Lower leg skin (tissue), 4 donors: ENCODE measurements around the gene MANF. TPM values are rescaled to one million over a fixed set of nuclear protein-coding genes. Genes with fewer than 3 reads are reported as not detected.

ENCODE experiments used
- DNase-seq, 2 donors: peaks; one replicate each; pipeline ENCODE4 v3.0.0-alpha.2; 2019; ENCODE audit warnings: low spot score in 2 of 2
- H3K4me3 ChIP-seq: fragments of 200-600 bp; sonication (generic); 2 replicates; pipeline ENCODE4 v1.5.1; 2017; ENCODE audit warnings: mild to moderate bottlenecking, low read depth; ENCODE audit not compliant: poor library complexity, severe bottlenecking
- CTCF ChIP-seq, 3 donors: fragments of 450-650 bp; IDR thresholded peaks; one replicate each; pipeline ENCODE4 v1.5.1; 2016; ENCODE audit warnings: antibody characterized with exemption in 3 of 3, mild to moderate bottlenecking in 3 of 3, moderate library complexity in 2 of 3
- POLR2A ChIP-seq, 2 donors: fragments of 450-650 bp; IDR thresholded peaks; one replicate each; pipeline ENCODE4 v1.6.1; 2016 to 2017; ENCODE audit warnings: antibody characterized with exemption in 2 of 2, mild to moderate bottlenecking in 1 of 2, moderate library complexity in 1 of 2
- WGBS, 2 donors: methylation state at CpG; one replicate each; pipeline ENCODE4 v1.1.5; 2018; 5-methylcytosine and 5-hydroxymethylcytosine counted together
- intact Hi-C: fragments of 100-400 bp; cut with DNase I; formaldehyde crosslinking; loops from one replicate; pipeline ENCODE4 v1.15.0; 2023; ENCODE audit warnings: low total_unique reads
- total RNA-seq, 4 donors: library from RNA; depleted of rRNA; stranded (reverse); fragments of >200 nt; gene quantifications; one replicate each; pipeline ENCODE4 v1.1.0, GENCODE V29; 2016

Gene MANF
- total RNA-seq, 4 donors from 2014 or later = 36.0 to 58.5 (median 48.2) TPM

- intact Hi-C loops = loop anchor here (5.0 to 10.0 kb wide), 2 partner anchors 296 to 771 kb away; partner anchors contain the start of gene MAPKAPK3
- 44 to 52% methylated on average over 6 of the region's 6 CpGs for whole genome bisulfite sequencing, 2 donors
- TF ChIP-seq POLR2A (IDR thresholded peaks at IDR 0.05) (no peak), CTCF (IDR thresholded peaks at IDR 0.05) (no peak)
- peak; percentile 37 to 80 for DNase-seq
- H3K4me3 ChIP-seq = no peak overlapping the region
Measured at GRCh38 chr3:51388286-51389029, 3.4 kb downstream of the MANF start.

- 43 to 63% methylated on average over 6 of the region's 6 CpGs for WGBS, 2 donors
- TF ChIP-seq POLR2A (IDR thresholded peaks at IDR 0.05) (no peak), CTCF (IDR thresholded peaks at IDR 0.05) (no peak)
- peak; percentile 37 to 83 for DNase-seq
- no peak overlapping the region for H3K4me3 ChIP-seq
- intact Hi-C loops = loop anchor here (5.0 to 10.0 kb wide), 3 partner anchors 95 to 772 kb away; partner anchors contain the start of gene MAPKAPK3
Measured at GRCh38 chr3:51389423-51390183, 4.5 kb downstream of the MANF start.

- TF ChIP-seq CTCF (IDR thresholded peaks at IDR 0.05) (peak in 1 of 3 donors; percentile 10), POLR2A (IDR thresholded peaks at IDR 0.05) (no peak)
- DNase-seq = peak in 1 of 2 donors; percentile 68
- H3K4me3 ChIP-seq = no peak overlapping the region
- WGBS, 2 donors = 34 to 62% methylated on average over 19 to 28 of the region's 29 CpGs
- intact Hi-C loops = loop anchor here (10.0 kb wide), 1 partner anchor 94 kb away; no protein-coding TSS in a partner anchor
Measured at GRCh38 chr3:51390246-51391074, 5.4 kb downstream of the MANF start.

GRCh38 chr3:51391075-51391565 lies 6.0 kb downstream of the MANF start, which contains the start of gene RBM15B:
TSS of gene RBM15B (plus strand) at chr3:51391285. CDS start at chr3:51391400, 115 bp downstream.
- WGBS, 2 donors = 0% methylated on average over 12 to 15 of the region's 83 CpGs
- DNase-seq = peak; percentile 96 to 99
- TF ChIP-seq POLR2A (IDR thresholded peaks at IDR 0.05) (no peak), CTCF (IDR thresholded peaks at IDR 0.05) (no peak)
- H3K4me3 ChIP-seq = peak within 1 kb of the TSS; percentile 73
- intact Hi-C loops = loop anchor here (10.0 kb wide), 1 partner anchor 94 kb away; no protein-coding TSS in a partner anchor
